ENCODE data around the gene RANGRF. TPM values are rescaled to one million over a fixed set of nuclear protein-coding genes. Genes with fewer than 3 reads are reported as not detected.

The RANGRF gene
- total and polyA plus RNA-seq, 9 of the 15 experiments (the other 6 are each of a cell fraction or from before 2014, with no cell fraction given): 7.6 to 60.0 (median 16.0) TPM

GRCh38 chr17:8333281-8333680, 44.8 kb downstream of the RANGRF start:
- Histone ChIP-seq H2AFZ (ENCODE audit: low read depth, low read length) (no peak overlapping the region), H3K4me1 (replicated peaks in 1 of 2; ENCODE audit: control insufficient read depth in 2 of 2, insufficient read depth in 2 of 2, low read length in 2 of 2) (peaks cover 4 to 6% of the 10 kb centered on the region in 2 experiments; a peak in 4 of 5 replicates), H3K36me3 (ENCODE audit: control insufficient read depth, insufficient read depth, low read length) (no peaks in the 10 kb centered on the region), H3K27me3 (ENCODE audit: control insufficient read depth in 2 of 2, insufficient read depth in 2 of 2, low read length in 2 of 2) (no peaks in the 10 kb centered on the region), H4K20me1 (replicated peaks; ENCODE audit: control insufficient read depth, insufficient read depth, low read length) (no peaks in the 10 kb centered on the region), H3K27ac (ENCODE audit: extremely low read depth, low read depth, low read length) (no peak overlapping the region), H3K9me3 (replicated peaks; ENCODE audit: control insufficient read depth, insufficient read depth, low read depth, low read length) (no peaks in the 10 kb centered on the region), H3K79me2 (ENCODE audit: control insufficient read depth, insufficient read depth, low read length) (no peaks in the 10 kb centered on the region), H3K9me1 (ENCODE audit: control insufficient read depth, insufficient read depth, low read length) (no peaks in the 10 kb centered on the region), H3K4me2 (ENCODE audit: insufficient read depth, low read length) (no peak overlapping the region), H3K4me3 (no peak overlapping the region), H3K9ac (ENCODE audit: insufficient read depth in 1 of 2, low read depth in 2 of 2, low read length in 2 of 2) (no peak overlapping the region)
- DNase-seq (ENCODE audit: extremely low read depth in 1 of 4, low spot score in 3 of 4): no peak
- ATAC-seq: no peak
- FAIRE-seq: no peak
- ChIA-PET POLR2A (no interaction called here), CTCF (ENCODE audit: low intra/inter-chr PET ratio) (no interaction called here)
- 59% methylated on average over 4 of the region's 4 CpGs for WGBS (ENCODE audit: insufficient coverage, low coverage, missing lambda C conversion rate)
- no peak for TF ChIP-seq MCM5 (IDR thresholded peaks at IDR 0.05; ENCODE audit: low read depth)
- TF ChIP-seq PHB (CRISPR knock-in tag; IDR thresholded peaks at IDR 0.05): no peak
- TF ChIP-seq ZNF592 (IDR thresholded peaks at IDR 0.05): no peak
- TF ChIP-seq MAX (CRISPR knock-in tag; IDR thresholded peaks at IDR 0.05): no peak
- no peak for TF ChIP-seq ZNF347 (CRISPR knock-in tag; IDR thresholded peaks at IDR 0.05; ENCODE audit: low read depth)
- no peak for TF ChIP-seq E2F6 (IDR thresholded peaks at IDR 0.05; ENCODE audit: borderline replicate concordance in 1 of 2, extremely low read depth in 1 of 2, insufficient read depth in 1 of 2, insufficient read length in 1 of 2, low read depth in 1 of 2, low read length in 1 of 2, poor library complexity in 1 of 2, severe bottlenecking in 1 of 2)
- TF ChIP-seq HMGXB4 (CRISPR knock-in tag; IDR thresholded peaks at IDR 0.05): no peak
- no peak for TF ChIP-seq BACH1 (tag; IDR thresholded peaks at IDR 0.05)
- no peak for TF ChIP-seq TRIM24 (IDR thresholded peaks at IDR 0.05)
- TF ChIP-seq RBM17 (IDR thresholded peaks at IDR 0.05; ENCODE audit: borderline replicate concordance, low read depth, low read length): no peak
- TF ChIP-seq TGIF2 (CRISPR knock-in tag; IDR thresholded peaks at IDR 0.05): no peak
- no peak for TF ChIP-seq NR2C1 (IDR thresholded peaks at IDR 0.05)
- no peak for TF ChIP-seq NR2C1 (tag; IDR thresholded peaks at IDR 0.05)
- no peak for TF ChIP-seq SRF (CRISPR knock-in tag; IDR thresholded peaks at IDR 0.05)
- intact Hi-C loops (cut with micrococcal nuclease): no loop called here
- BruUV-seq (replicated peaks): no TSS peak
- in situ Hi-C loops (cut with MboI): no loop called here

All from K562 (cell line).